Measurements from ENCODE around the gene CXCL14. TPM values are rescaled to one million over a fixed set of nuclear protein-coding genes. Genes with fewer than 3 reads are reported as not detected.

The CXCL14 gene
- total RNA-seq, 1 experiment from 2014 or later = not detected

DNA sequence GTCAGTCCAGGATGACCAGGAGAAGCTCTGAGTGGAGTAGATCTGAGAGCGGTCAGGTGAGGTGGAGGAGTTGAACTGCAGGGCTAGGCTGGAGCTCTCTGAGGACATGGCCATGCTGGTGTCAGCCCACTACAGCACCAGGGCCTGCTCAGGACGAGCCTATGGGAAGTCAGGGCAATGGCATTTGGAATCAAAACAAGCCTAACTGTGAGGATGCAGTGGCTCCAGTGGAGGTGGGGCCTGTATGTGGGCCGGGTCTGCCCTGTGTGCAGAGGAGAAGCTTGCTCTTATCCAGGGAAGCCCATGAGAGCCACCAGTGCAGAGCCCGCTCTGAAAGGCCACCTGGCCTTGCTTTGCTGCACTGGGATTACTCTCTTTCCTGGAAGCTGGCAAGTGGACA, 11.1 kb downstream of the CXCL14 start:
- ChIA-PET CTCF (interaction anchor here (0.6 kb wide), 1 partner anchor 105 kb away, joined by 3 read pairs; no protein-coding TSS in a partner anchor), POLR2A (ENCODE audit: low non-redundant PET) (no interaction called here)
- no peak for DNase-seq (ENCODE audit: low spot score)
- Histone ChIP-seq H3K36me3 (ENCODE audit: insufficient read depth, low read length, poor library complexity, severe bottlenecking) (no peaks in the 10 kb centered on the region), H3K27me3 (replicated peaks; ENCODE audit: insufficient read depth, low read depth, low read length, poor library complexity) (no peaks in the 10 kb centered on the region), H3K4me1 (ENCODE audit: insufficient read depth, low read length, poor library complexity, severe bottlenecking) (peaks cover 5% of the 10 kb centered on the region), H3K4me3 (ENCODE audit: low read depth, low read length, poor library complexity, severe bottlenecking) (no peak overlapping the region), H3K9me3 (ENCODE audit: low read depth, low read length, poor library complexity, severe bottlenecking) (no peaks in the 10 kb centered on the region), H3K27ac (ENCODE audit: low read depth, low read length, poor library complexity, severe bottlenecking) (no peak overlapping the region)
- intact Hi-C loops (cut with micrococcal nuclease; ENCODE audit: unreplicated experiment) = no loop called here
- TF ChIP-seq EZH2 (IDR thresholded peaks at IDR 0.05; ENCODE audit: borderline replicate concordance, low read depth, low read length, poor library complexity, severe bottlenecking) = no peak
- TF ChIP-seq, protein P1, sequence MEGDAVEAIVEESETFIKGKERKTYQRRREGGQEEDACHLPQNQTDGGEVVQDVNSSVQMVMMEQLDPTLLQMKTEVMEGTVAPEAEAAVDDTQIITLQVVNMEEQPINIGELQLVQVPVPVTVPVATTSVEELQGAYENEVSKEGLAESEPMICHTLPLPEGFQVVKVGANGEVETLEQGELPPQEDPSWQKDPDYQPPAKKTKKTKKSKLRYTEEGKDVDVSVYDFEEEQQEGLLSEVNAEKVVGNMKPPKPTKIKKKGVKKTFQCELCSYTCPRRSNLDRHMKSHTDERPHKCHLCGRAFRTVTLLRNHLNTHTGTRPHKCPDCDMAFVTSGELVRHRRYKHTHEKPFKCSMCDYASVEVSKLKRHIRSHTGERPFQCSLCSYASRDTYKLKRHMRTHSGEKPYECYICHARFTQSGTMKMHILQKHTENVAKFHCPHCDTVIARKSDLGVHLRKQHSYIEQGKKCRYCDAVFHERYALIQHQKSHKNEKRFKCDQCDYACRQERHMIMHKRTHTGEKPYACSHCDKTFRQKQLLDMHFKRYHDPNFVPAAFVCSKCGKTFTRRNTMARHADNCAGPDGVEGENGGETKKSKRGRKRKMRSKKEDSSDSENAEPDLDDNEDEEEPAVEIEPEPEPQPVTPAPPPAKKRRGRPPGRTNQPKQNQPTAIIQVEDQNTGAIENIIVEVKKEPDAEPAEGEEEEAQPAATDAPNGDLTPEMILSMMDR (conservative IDR thresholded peaks at IDR 0.05; ENCODE audit: low read depth, low read length) = no peak
- no TSS peak for BruUV-seq (replicated peaks)

DNA sequence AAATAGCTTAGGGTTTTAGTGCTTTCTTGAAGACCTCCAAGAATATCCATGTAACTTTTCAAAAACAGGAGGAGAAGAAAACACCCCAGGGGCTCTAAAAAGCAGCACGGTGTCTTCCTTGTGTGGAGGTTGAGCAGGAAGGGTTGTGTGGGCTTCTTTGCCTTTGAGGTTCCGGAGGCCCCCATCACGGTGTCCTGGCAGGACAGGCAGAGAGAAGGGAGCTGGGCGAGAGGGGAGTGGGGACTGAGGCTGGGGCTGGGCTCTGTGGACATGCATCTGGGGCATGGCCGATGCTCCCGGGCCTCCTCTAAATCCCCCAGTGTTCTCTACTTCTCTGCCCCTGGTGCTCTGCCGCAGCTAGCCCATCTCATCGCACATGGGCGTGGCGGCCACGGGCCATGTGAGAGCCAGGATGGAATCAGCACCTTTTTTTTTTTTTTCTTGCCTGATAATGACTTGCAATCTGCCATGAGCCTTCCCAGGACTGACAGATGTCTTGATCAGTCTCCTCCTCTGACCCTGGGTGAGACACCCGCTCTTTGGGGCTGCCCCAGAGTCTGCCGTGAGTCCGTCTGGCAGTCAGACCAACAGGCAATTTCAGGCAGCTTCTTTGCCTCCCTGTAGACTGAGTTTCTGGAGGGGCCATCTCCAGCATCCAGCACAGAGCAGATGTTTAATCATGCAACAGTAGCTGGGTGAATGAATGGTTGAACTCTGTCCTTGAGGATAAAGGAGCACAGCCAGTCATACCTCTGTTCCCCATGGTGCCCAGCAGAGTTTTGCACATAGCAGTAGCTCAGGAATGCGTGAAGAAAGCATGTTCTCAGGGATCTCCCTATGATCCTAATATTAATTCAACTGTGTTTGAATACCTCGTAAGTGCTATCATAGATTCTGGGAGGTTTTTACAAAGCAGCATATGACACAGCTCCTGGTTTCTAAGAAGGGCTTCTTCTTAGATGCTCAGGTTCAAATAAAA, 12.1 kb downstream of the CXCL14 start:
- H3K9me3 ChIP-seq (ENCODE audit: low read depth, low read length, poor library complexity, severe bottlenecking) = no peaks in the 10 kb centered on the region
- peaks cover 5% of the 10 kb centered on the region for H3K4me1 ChIP-seq (ENCODE audit: insufficient read depth, low read length, poor library complexity, severe bottlenecking)
- H3K27ac ChIP-seq (ENCODE audit: low read depth, low read length, poor library complexity, severe bottlenecking) = no peak overlapping the region
- TF ChIP-seq, protein P1 (conservative IDR thresholded peaks at IDR 0.05; ENCODE audit: low read depth, low read length) = no peak
- TF ChIP-seq EZH2 (IDR thresholded peaks at IDR 0.05; ENCODE audit: borderline replicate concordance, low read depth, low read length, poor library complexity, severe bottlenecking) = no peak
- BruUV-seq (replicated peaks) = no TSS peak
- POLR2A ChIA-PET (ENCODE audit: low non-redundant PET) = no interaction called here
- H3K4me3 ChIP-seq (ENCODE audit: low read depth, low read length, poor library complexity, severe bottlenecking) = no peak overlapping the region
- intact Hi-C loops (cut with micrococcal nuclease; ENCODE audit: unreplicated experiment) = no loop called here
- CTCF ChIA-PET = interaction anchor here (0.6 to 2.3 kb wide), 17 partner anchors 8 to 268 kb away, joined by 3 to 20 read pairs (median 5); partner anchors contain the start of genes CXCL14 and SLC25A48
- no peaks in the 10 kb centered on the region for H3K27me3 ChIP-seq (replicated peaks; ENCODE audit: insufficient read depth, low read depth, low read length, poor library complexity)
- no peaks in the 10 kb centered on the region for H3K36me3 ChIP-seq (ENCODE audit: insufficient read depth, low read length, poor library complexity, severe bottlenecking)
- DNase-seq (ENCODE audit: low spot score) = no peak

DNA sequence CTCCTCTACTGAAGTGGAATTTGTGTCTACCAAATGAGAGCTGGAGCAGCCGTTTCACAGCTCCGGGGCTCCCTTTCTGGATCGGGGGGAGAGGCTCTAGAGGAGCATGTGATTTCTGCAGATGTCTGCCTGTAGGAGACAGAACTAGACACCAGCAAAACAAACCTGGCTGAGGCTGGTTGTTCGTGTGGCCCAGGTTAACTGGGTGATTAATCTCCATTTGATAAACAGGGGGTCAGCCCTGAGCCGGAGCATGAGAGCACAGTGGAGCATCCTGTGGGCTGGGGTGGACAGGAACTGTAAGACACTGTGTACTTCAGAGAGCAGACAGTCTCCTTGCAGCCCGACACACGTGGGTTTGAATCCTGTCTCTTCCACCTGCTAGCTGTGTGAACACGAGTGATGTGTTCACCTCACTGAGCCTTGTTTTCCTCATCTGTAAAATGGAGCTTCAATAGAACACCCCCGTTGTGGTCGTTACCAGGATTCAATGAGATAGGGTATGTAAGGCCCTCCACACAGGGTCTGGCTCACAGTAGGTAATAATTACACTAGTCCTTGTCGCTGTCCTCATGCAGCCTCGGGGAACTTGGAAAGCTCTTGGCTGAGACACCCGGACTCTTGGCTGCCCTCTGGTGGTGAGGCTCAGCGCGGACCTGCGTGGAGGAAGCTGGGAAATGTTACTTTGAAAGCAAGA, 12.9 kb downstream of the CXCL14 start:
- no peak overlapping the region for H3K27ac ChIP-seq (ENCODE audit: low read depth, low read length, poor library complexity, severe bottlenecking)
- no peak overlapping the region for H3K4me3 ChIP-seq (ENCODE audit: low read depth, low read length, poor library complexity, severe bottlenecking)
- ChIA-PET CTCF (interaction anchor here (0.6 to 2.3 kb wide), 16 partner anchors 9 to 269 kb away, joined by 3 to 20 read pairs (median 6); partner anchors contain the start of genes CXCL14 and SLC25A48), POLR2A (ENCODE audit: low non-redundant PET) (no interaction called here)
- no TSS peak for BruUV-seq (replicated peaks)
- H3K27me3 ChIP-seq (replicated peaks; ENCODE audit: insufficient read depth, low read depth, low read length, poor library complexity) = no peaks in the 10 kb centered on the region
- peak; percentile 72 for DNase-seq (ENCODE audit: low spot score)
- TF ChIP-seq, protein P1 (conservative IDR thresholded peaks at IDR 0.05; ENCODE audit: low read depth, low read length) = peak; percentile 96
- no peak for TF ChIP-seq EZH2 (IDR thresholded peaks at IDR 0.05; ENCODE audit: borderline replicate concordance, low read depth, low read length, poor library complexity, severe bottlenecking)
- no peaks in the 10 kb centered on the region for H3K9me3 ChIP-seq (ENCODE audit: low read depth, low read length, poor library complexity, severe bottlenecking)
- no peaks in the 10 kb centered on the region for H3K36me3 ChIP-seq (ENCODE audit: insufficient read depth, low read length, poor library complexity, severe bottlenecking)
- intact Hi-C loops (cut with micrococcal nuclease; ENCODE audit: unreplicated experiment) = no loop called here
- H3K4me1 ChIP-seq (ENCODE audit: insufficient read depth, low read length, poor library complexity, severe bottlenecking) = peaks cover 5% of the 10 kb centered on the region
